ENCODE data around the gene MCC.

Gene MCC

DNA sequence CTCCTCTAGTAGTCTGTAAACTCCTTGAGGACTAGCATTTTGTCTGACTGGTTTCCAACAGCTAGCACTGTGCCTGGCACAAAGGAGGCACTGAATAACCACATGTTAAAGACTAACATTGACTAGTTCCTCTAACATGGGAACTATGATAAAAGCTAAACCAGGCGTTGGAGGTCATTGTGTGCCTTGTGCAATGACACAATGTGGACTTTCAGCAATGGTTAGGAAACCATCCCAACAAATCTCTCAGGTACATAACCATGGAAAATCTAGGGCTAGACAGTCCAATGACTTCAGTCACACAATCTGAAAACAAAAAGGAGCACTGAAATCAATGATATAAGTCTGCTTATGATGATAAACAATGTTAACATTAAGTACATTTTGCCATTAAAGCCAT is 311.0 kb downstream of the MCC start:
- TF ChIP-seq, protein P1, sequence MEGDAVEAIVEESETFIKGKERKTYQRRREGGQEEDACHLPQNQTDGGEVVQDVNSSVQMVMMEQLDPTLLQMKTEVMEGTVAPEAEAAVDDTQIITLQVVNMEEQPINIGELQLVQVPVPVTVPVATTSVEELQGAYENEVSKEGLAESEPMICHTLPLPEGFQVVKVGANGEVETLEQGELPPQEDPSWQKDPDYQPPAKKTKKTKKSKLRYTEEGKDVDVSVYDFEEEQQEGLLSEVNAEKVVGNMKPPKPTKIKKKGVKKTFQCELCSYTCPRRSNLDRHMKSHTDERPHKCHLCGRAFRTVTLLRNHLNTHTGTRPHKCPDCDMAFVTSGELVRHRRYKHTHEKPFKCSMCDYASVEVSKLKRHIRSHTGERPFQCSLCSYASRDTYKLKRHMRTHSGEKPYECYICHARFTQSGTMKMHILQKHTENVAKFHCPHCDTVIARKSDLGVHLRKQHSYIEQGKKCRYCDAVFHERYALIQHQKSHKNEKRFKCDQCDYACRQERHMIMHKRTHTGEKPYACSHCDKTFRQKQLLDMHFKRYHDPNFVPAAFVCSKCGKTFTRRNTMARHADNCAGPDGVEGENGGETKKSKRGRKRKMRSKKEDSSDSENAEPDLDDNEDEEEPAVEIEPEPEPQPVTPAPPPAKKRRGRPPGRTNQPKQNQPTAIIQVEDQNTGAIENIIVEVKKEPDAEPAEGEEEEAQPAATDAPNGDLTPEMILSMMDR (IDR thresholded peaks at IDR 0.05; ENCODE audit: low read depth, low read length), result no peak
- H3K4me3 ChIP-seq (replicated peaks in 1 of 2; ENCODE audit: low read depth in 2 of 2, low read length in 2 of 2), result no peak overlapping the region
- no peak for DNase-seq (ENCODE audit: low read depth in 2 of 2)

DNA sequence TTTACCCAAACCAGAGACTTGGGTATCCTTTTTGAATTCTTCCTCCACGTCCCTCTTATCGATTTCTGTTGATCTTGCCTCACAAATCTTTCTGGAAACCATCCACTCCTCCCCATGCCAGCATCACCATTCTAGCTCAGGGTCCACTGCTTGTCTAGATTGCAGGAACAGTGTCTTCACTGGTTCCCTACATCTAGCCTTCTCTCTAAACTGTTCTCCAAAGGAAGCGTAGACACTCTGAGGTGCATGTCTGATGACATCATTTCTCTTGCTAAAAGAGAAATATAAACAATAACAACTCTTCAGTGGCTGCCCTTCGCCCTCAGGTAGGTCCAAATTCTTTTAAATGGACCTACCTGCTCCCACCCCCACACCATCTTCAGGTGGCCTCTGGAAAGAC is 311.5 kb downstream of the MCC start:
- TF ChIP-seq, protein P1 (IDR thresholded peaks at IDR 0.05; ENCODE audit: low read depth, low read length), result no peak

DNA sequence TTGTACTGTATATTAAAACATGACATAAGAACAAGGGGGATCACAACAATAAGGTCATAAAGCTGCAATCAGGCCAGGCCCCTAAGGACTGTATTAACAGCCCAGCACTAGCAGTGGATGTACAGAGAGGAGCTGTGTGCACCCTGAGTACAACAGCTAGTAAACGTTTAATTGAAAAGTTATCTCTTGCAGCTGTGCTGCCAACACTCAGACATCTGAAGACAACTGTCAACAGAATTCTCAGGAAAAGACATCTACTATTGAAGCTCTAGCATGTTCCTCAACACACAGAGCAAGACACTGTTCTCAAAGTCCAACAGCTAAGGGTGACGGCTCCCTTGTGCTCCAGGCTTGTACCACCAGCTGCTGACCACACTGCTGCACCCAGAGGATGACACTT is 312.1 kb downstream of the MCC start:
- TF ChIP-seq, protein P1 (IDR thresholded peaks at IDR 0.05; ENCODE audit: low read depth, low read length), result no peak
- H3K4me3 ChIP-seq (replicated peaks in 1 of 2; ENCODE audit: low read depth in 2 of 2, low read length in 2 of 2), result no peak overlapping the region
- DNase-seq (ENCODE audit: low read depth in 2 of 2), result no peak

More for the DNA sequence above, 311.5 kb downstream of the MCC start:
- DNase-seq (ENCODE audit: low read depth in 2 of 2), result no peak
- no peak overlapping the region for H3K4me3 ChIP-seq (replicated peaks in 1 of 2; ENCODE audit: low read depth in 2 of 2, low read length in 2 of 2)

DNA sequence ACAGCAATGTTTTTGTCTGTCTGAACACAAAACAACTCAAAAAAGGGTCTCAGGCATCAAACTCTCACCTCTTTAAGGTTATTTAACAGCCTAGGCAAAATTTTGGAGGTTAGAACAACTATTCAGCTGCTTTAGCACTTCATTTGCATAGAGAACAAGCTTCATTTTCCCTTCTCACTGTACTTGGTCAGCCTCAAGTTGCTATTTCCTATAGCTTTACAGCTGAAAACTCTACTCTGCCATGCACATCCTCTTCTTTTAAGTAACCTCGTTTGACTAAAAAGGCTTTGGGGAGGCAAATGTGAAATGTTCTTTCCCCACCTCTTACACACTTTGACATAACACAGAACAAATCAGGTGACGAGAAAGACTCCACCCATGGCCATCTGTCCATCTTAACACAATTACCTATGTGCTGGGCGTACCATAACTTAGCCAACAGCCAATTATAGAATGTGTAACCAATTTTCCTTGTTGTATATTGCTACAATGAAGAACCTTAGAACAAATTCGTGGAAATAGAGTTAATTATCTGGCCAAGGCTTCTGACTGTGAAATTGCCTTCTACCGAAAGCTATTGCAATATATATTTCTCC is 315.9 kb downstream of the MCC start:
- no peak overlapping the region for H3K4me3 ChIP-seq (replicated peaks in 1 of 2; ENCODE audit: low read depth in 2 of 2, low read length in 2 of 2)
- TF ChIP-seq, protein P1 (IDR thresholded peaks at IDR 0.05; ENCODE audit: low read depth, low read length), result no peak
- no peak for DNase-seq (ENCODE audit: low read depth in 2 of 2)

DNA sequence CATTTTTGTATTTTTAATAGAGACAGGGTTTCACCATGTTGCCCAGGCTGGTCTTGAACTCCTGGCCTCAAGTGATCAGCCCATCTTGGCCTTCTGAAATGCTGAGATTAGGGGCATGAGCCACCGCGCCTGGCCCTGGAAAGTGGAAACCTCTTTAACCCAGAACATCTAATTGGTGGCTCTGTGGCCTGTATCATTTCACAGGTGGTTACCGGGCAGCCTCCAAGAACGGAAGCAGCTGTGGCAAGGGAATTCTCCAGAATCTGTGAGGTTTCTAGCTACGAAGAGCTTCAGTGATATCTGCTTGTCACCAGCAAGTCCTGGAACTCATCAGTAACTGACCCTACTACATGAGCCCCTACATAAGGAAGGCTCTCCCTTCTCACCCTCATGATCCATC is 316.7 kb downstream of the MCC start:
- TF ChIP-seq, protein P1 (IDR thresholded peaks at IDR 0.05; ENCODE audit: low read depth, low read length), result no peak

DNA sequence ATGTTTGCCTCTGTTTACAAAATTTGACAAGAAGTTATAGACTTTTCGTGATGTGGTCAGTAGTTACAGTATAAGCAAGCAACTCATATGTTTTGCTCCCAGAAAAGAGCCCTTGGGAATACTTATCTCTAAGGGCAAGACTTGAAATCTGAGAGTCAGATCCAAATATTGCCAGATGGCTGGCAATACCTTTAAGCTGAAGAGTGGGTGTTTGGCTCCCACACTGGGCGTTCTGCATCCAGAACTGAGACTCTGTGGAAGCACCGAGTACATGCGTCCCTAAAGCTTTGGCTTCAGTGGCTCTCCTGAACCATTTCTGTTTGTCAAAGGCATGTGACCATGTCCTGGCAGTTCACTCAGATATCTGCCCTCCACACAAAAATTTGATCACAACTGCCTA is 317.5 kb downstream of the MCC start:
- TF ChIP-seq, protein P1 (IDR thresholded peaks at IDR 0.05; ENCODE audit: low read depth, low read length), result no peak
- no peak overlapping the region for H3K4me3 ChIP-seq (replicated peaks in 1 of 2; ENCODE audit: low read depth in 2 of 2, low read length in 2 of 2)
- no peak for DNase-seq (ENCODE audit: low read depth in 2 of 2)

More for the DNA sequence above, 316.7 kb downstream of the MCC start:
- no peak overlapping the region for H3K4me3 ChIP-seq (replicated peaks in 1 of 2; ENCODE audit: low read depth in 2 of 2, low read length in 2 of 2)
- DNase-seq (ENCODE audit: low read depth in 2 of 2), result no peak

DNA sequence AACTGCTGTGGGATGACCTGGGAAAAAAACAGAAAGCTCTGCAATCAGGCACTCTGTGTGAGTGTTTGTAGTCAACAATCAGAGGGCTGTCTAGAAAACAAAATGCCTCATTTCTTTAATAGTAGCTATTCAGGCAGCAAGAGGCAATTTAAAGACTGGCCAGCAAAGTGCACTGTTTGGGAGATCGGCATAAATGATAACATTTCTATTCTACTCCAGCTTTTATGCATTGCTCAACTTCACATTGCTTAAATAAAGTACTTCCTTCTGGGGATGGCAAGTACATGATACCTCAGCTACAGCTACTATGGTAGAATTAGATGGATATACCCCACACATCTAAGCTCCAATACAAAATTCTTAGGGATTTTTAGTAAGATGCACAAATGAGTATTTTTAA is 318.5 kb downstream of the MCC start:
- H3K4me3 ChIP-seq (replicated peaks in 1 of 2; ENCODE audit: low read depth in 2 of 2, low read length in 2 of 2), result no peak overlapping the region
- TF ChIP-seq, protein P1 (IDR thresholded peaks at IDR 0.05; ENCODE audit: low read depth, low read length), result no peak
- peak; percentile 12 to 39 for DNase-seq (ENCODE audit: low read depth in 2 of 2)

Measured in cardiac fibroblast (primary cell).